ENCODE measurements around the gene MCF2L. TPM values are rescaled to one million over a fixed set of nuclear protein-coding genes. Genes with fewer than 3 reads are reported as not detected.

Gene MCF2L
- total RNA-seq, 4 donors from 2014 or later: 46.5 to 89.7 (median 55.0) TPM

- intact Hi-C loops (cut with DNase I; ENCODE audit: low total_unique reads): no loop called here
- 44 to 54% methylated on average over 23 of the region's 23 CpGs for WGBS, 2 donors
- H3K4me3 ChIP-seq (ENCODE audit: low read depth, poor library complexity, severe bottlenecking): no peak overlapping the region
- no peak for DNase-seq (ENCODE audit: low spot score in 2 of 2)
- TF ChIP-seq CTCF (IDR thresholded peaks at IDR 0.05) (no peak), POLR2A (IDR thresholded peaks at IDR 0.05) (no peak)
Measured at GRCh38 chr13:112970552-112971287, 1.7 kb downstream of the MCF2L start.

GRCh38 chr13:112971288-112971643 lies 2.3 kb downstream of the MCF2L start:
- no peak for DNase-seq (ENCODE audit: low spot score in 2 of 2)
- intact Hi-C loops (cut with DNase I; ENCODE audit: low total_unique reads): no loop called here
- H3K4me3 ChIP-seq (ENCODE audit: low read depth, poor library complexity, severe bottlenecking): no peak overlapping the region
- no peak for TF ChIP-seq CTCF (IDR thresholded peaks at IDR 0.05)
- TF ChIP-seq POLR2A (IDR thresholded peaks at IDR 0.05): no peak
- 94 to 96% methylated on average over 6 of the region's 6 CpGs for WGBS, 2 donors

GRCh38 chr13:112972258-112972657 lies 3.2 kb downstream of the MCF2L start:
- no peak overlapping the region for H3K4me3 ChIP-seq (ENCODE audit: low read depth, poor library complexity, severe bottlenecking)
- DNase-seq (ENCODE audit: low spot score in 2 of 2): no peak
- WGBS, 2 donors: 91 to 93% methylated on average over 1 of the region's 1 CpG
- intact Hi-C loops (cut with DNase I; ENCODE audit: low total_unique reads): no loop called here
- no peak for TF ChIP-seq POLR2A (IDR thresholded peaks at IDR 0.05)

GRCh38 chr13:112972867-112973576 lies 4.0 kb downstream of the MCF2L start:
- no peak overlapping the region for H3K4me3 ChIP-seq (ENCODE audit: low read depth, poor library complexity, severe bottlenecking)
- no peak for DNase-seq (ENCODE audit: low spot score in 2 of 2)
- intact Hi-C loops (cut with DNase I; ENCODE audit: low total_unique reads): no loop called here
- TF ChIP-seq CTCF (IDR thresholded peaks at IDR 0.05) (no peak), POLR2A (IDR thresholded peaks at IDR 0.05) (no peak)
- WGBS, 2 donors: 75 to 77% methylated on average over 19 of the region's 19 CpGs

GRCh38 chr13:112973577-112973951 lies 4.5 kb downstream of the MCF2L start:
- no peak for DNase-seq (ENCODE audit: low spot score in 2 of 2)

More at GRCh38 chr13:112973577-112973951, 4.5 kb downstream of the MCF2L start:
- WGBS, 2 donors: 95 to 96% methylated on average over 16 to 18 of the region's 18 CpGs
- intact Hi-C loops (cut with DNase I; ENCODE audit: low total_unique reads): no loop called here
- no peak overlapping the region for H3K4me3 ChIP-seq (ENCODE audit: low read depth, poor library complexity, severe bottlenecking)
- TF ChIP-seq CTCF (IDR thresholded peaks at IDR 0.05) (no peak), POLR2A (IDR thresholded peaks at IDR 0.05) (no peak)
